B cell (primary cell): ENCODE results near the gene KCNA1. TPM values are rescaled to one million over a fixed set of nuclear protein-coding genes. Genes with fewer than 3 reads are reported as not detected.

Experiments
- ATAC-seq: fragments of 200-7000 bp; cut with Tn5 transposase; one replicate; pipeline ENCODE4 v1.10.0; 2021; ENCODE audit warnings: low read depth, mild to moderate bottlenecking, moderate number of reproducible peaks, moderate library complexity
- CTCF ChIA-PET: fragments of 350-600 bp; sonication (Branson Sonifier 250); formaldehyde crosslinking; loops from one replicate; lab custom pipeline; 2021; ENCODE audit warnings: antibody characterized with exemption, inconsistent platforms; lab: Charles Lee
- POLR2A ChIA-PET: fragments of 350-600 bp; sonication (Branson Sonifier 250); formaldehyde crosslinking; loops from one replicate; lab custom pipeline; 2021; ENCODE audit warnings: antibody characterized with exemption; lab: Charles Lee
- DNase-seq: peaks from one replicate; pipeline ENCODE4 v3.0.0; 2013
- H2AFZ ChIP-seq: 2 replicates; pipeline ENCODE4 v1.6.1; 2012; ENCODE audit warnings: mild to moderate bottlenecking, low read depth, low read length; ENCODE audit not compliant: insufficient read depth, poor library complexity, severe bottlenecking
- H3K27ac ChIP-seq, 2 donors: 1 replicate in 1 of 2; 2 replicates in 1 of 2; pipeline ENCODE4 v1.5.1; 2012 to 2013; ENCODE audit warnings: low read length in 2 of 2, mild to moderate bottlenecking in 2 of 2, moderate library complexity in 1 of 2
- H3K27me3 ChIP-seq, 4 experiments: fragments of 200-600 bp in 1 of 4; sonication (generic) in 1 of 4; replicated peaks in 1 of 4; 1 replicate in 2 of 4; 2 replicates in 2 of 4; pipeline versions ENCODE4 v1.6.1 to v1.7.0; 2013 to 2016; ENCODE audit warnings: low read length in 3 of 4, mild to moderate bottlenecking in 2 of 4, mixed read lengths in 1 of 4, moderate library complexity in 1 of 4; ENCODE audit not compliant: insufficient read depth in 4 of 4, control insufficient read depth in 3 of 4; ENCODE audit errors: control extremely low read depth in 1 of 4
- H3K36me3 ChIP-seq, 2 experiments: replicated peaks in 1 of 2; 1 replicate in 1 of 2; 2 replicates in 1 of 2; pipeline versions ENCODE4 v1.6.1 to v1.7.1; 2013; ENCODE audit warnings: low read length in 1 of 2; ENCODE audit not compliant: insufficient read depth in 2 of 2, control insufficient read depth in 1 of 2; ENCODE audit errors: control extremely low read depth in 1 of 2, extremely low read depth in 1 of 2
- H3K4me1 ChIP-seq, 2 donors: fragments of 200-600 bp in 1 of 2; sonication (generic) in 1 of 2; 1 replicate in 1 of 2; 2 replicates in 1 of 2; pipeline versions ENCODE4 v1.5.1 to v1.6.1; 2013 to 2017; ENCODE audit warnings: low read length in 2 of 2; ENCODE audit not compliant: control insufficient read depth in 2 of 2, insufficient read depth in 2 of 2
- H3K4me2 ChIP-seq: replicated peaks from 2 replicates; pipeline ENCODE3; 2012; ENCODE audit warnings: mild to moderate bottlenecking, low read depth, low read length; ENCODE audit not compliant: poor library complexity, severe bottlenecking
- H3K4me3 ChIP-seq, 5 experiments: fragments of 200-600 bp in 1 of 5; sonication (generic) in 1 of 5; 1 replicate in 3 of 5; 2 replicates in 2 of 5; pipeline versions ENCODE4 v1.5.1 to v1.7.0; 2011 to 2016; ENCODE audit warnings: low read length in 4 of 5, mild to moderate bottlenecking in 4 of 5, low read depth in 2 of 5, control low read depth in 1 of 5, moderate library complexity in 1 of 5; ENCODE audit not compliant: insufficient read depth in 1 of 5; ENCODE audit errors: control extremely low read depth in 1 of 5, extremely low read depth in 1 of 5
- H3K79me2 ChIP-seq: fragments of 200-600 bp; sonication (generic); one replicate; pipeline ENCODE4 v1.6.0; 2016; ENCODE audit warnings: low read length; ENCODE audit not compliant: control insufficient read depth, insufficient read depth
- H3K9ac ChIP-seq: fragments of 200-600 bp; sonication (generic); 2 replicates; pipeline ENCODE4 v1.6.1; 2017; ENCODE audit warnings: mild to moderate bottlenecking, low read length, moderate library complexity
- H3K9me3 ChIP-seq, 3 donors: one replicate each; pipeline versions ENCODE4 v1.6.1 to v1.7.1; 2013; ENCODE audit warnings: low read length in 2 of 3; ENCODE audit not compliant: control insufficient read depth in 2 of 3, insufficient read depth in 1 of 3; ENCODE audit errors: control extremely low read depth in 1 of 3
- H4K20me1 ChIP-seq: 2 replicates; pipeline ENCODE4 v1.6.0; 2012; ENCODE audit warnings: mild to moderate bottlenecking, low read length; ENCODE audit not compliant: insufficient read depth, control insufficient read depth, poor library complexity, severe bottlenecking
- H3K27ac Mint-ChIP-seq: one replicate; pipeline ENCODE4 v1.8.0; 2021; ENCODE audit warnings: mixed read lengths
- H3K27me3 Mint-ChIP-seq: one replicate; pipeline ENCODE4 v1.8.0; 2021; ENCODE audit warnings: mixed read lengths
- H3K4me1 Mint-ChIP-seq: one replicate; pipeline ENCODE4 v1.8.0; 2021; ENCODE audit warnings: mixed read lengths
- H3K4me3 Mint-ChIP-seq: one replicate; pipeline ENCODE4 v1.8.0; 2021; ENCODE audit warnings: mixed read lengths
- H3K9me3 Mint-ChIP-seq: one replicate; pipeline ENCODE4 v1.8.0; 2022; ENCODE audit warnings: mixed read lengths; ENCODE audit not compliant: insufficient read depth
- CTCF ChIP-seq: fragments of 200-600 bp; IDR thresholded peaks from one replicate; pipeline ENCODE4 v1.8.0; 2022; ENCODE audit warnings: antibody characterized with exemption, mild to moderate bottlenecking
- EZH2 ChIP-seq: IDR thresholded peaks from 2 replicates; pipeline ENCODE4 v1.6.1; 2012; ENCODE audit warnings: borderline replicate concordance, low read depth, mild to moderate bottlenecking, moderate library complexity, low read length; ENCODE audit not compliant: insufficient read depth, poor library complexity, severe bottlenecking
- WGBS: methylation state at CpG from one replicate; pipeline ENCODE4 v1.1.5; 2013; ENCODE audit warnings: missing lambda C conversion rate; ENCODE audit not compliant: insufficient coverage; 5-methylcytosine and 5-hydroxymethylcytosine counted together
- intact Hi-C: fragments of 100-400 bp; cut with micrococcal nuclease; formaldehyde crosslinking; loops from one replicate; pipeline ENCODE4 v1.10.0; 2022
- polyA plus RNA-seq: library from polyadenylated mRNA; depleted of rRNA; stranded (reverse); fragments of >200 nt; gene quantifications from 2 replicates; pipeline ENCODE4 v1.2.3, GENCODE V29; 2012
- total RNA-seq, 2 donors: library from RNA; stranded (reverse); fragments of 120-200 nt in 1 of 2; gene quantifications; 1 replicate in 1 of 2; 2 replicates in 1 of 2; pipeline versions ENCODE4 v1.2.3 to v1.2.4, GENCODE V29; 2013 to 2022

KCNA1 gene
- total and polyA plus RNA-seq, 2 donors (not counting 1 experiment from before 2014, with no cell fraction given) = not detected

DNA sequence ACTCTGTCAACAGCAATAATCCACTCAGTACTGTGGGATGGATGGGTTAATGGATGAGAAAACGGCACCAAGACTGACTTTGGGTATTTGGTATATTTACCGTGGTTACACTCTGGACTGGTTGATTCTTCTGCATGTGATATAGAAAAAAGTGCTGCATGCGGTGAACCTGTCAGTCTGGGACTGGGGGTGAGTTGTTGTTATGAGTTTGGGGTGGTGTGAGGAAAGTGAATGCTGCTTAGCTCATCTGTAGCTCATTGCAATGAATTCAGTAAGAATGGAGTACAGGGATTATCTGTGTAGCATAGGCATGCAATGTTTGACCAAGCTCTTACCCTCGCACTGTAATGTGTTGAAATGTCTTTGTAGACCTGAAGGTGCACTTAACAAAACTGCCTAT lies 6.0 kb downstream of the KCNA1 start:
- Mint-ChIP-seq H3K4me1 (peaks cover 5% of the 10 kb centered on the region), H3K9me3 (no peaks in the 10 kb centered on the region), H3K27ac (no peak overlapping the region), H3K4me3 (no peak overlapping the region), H3K27me3 (peaks cover 55% of the 10 kb centered on the region)
- no peak for ATAC-seq
- no peak overlapping the region for H3K4me2 ChIP-seq
- no peak overlapping the region for H3K9ac ChIP-seq
- peaks cover 0 to 9% (median 0%) of the 10 kb centered on the region in 3 donors for H3K9me3 ChIP-seq
- H3K27ac ChIP-seq = no peak overlapping the region
- DNase-seq = no peak
- no peak overlapping the region for H2AFZ ChIP-seq
- H4K20me1 ChIP-seq = no peaks in the 10 kb centered on the region
- no peaks in the 10 kb centered on the region for H3K79me2 ChIP-seq
- no peak overlapping the region for H3K4me3 ChIP-seq
- ChIA-PET POLR2A (no interaction called here), CTCF (no interaction called here)
- TF ChIP-seq EZH2 (no peak), CTCF (no peak)
- 100% methylated on average over 3 of the region's 4 CpGs for WGBS
- H3K36me3 ChIP-seq = no peaks in the 10 kb centered on the region
- peaks cover 0 to 42% (median 21%) of the 10 kb centered on the region in 4 experiments for H3K27me3 ChIP-seq
- intact Hi-C loops = no loop called here
- H3K4me1 ChIP-seq = peaks cover 6 to 7% of the 10 kb centered on the region in 2 donors

- Histone ChIP-seq H3K9ac (no peak overlapping the region), H3K27ac (no peak overlapping the region), H3K9me3 (no peaks in the 10 kb centered on the region), H3K4me2 (no peak overlapping the region), H3K79me2 (no peaks in the 10 kb centered on the region), H3K4me1 (no peaks in the 10 kb centered on the region), H2AFZ (no peak overlapping the region), H3K27me3 (peaks cover 0 to 25% (median 14%) of the 10 kb centered on the region in 4 experiments), H3K36me3 (no peaks in the 10 kb centered on the region), H3K4me3 (no peak overlapping the region), H4K20me1 (no peaks in the 10 kb centered on the region)
- CTCF ChIA-PET = no interaction called here
- ATAC-seq (no peak), DNase-seq (no peak)
- Mint-ChIP-seq H3K9me3 (no peaks in the 10 kb centered on the region), H3K4me3 (no peak overlapping the region), H3K27me3 (peaks cover 56% of the 10 kb centered on the region), H3K27ac (no peak overlapping the region), H3K4me1 (no peaks in the 10 kb centered on the region)
- 22% methylated on average over 4 of the region's 6 CpGs for WGBS
- TF ChIP-seq EZH2 (no peak), CTCF (no peak)
- intact Hi-C loops = no loop called here
- POLR2A ChIA-PET = no interaction called here
Observed at GRCh38 chr12:4918950-4919660, 9.4 kb downstream of the KCNA1 start.
